Lung (tissue), 12 donors: ENCODE measurements around the gene SIRT2. TPM values are rescaled to one million over a fixed set of nuclear protein-coding genes. Genes with fewer than 3 reads are reported as not detected.

Source experiments
- ATAC-seq: fragments of 200-7000 bp; cut with Tn5 transposase; one replicate; pipeline ENCODE4 v1.9.1; 2020; ENCODE audit warnings: moderate number of reproducible peaks; ENCODE audit not compliant: insufficient read depth, low FRiP score
- DNase-seq, 3 donors: peaks; one replicate each; pipeline ENCODE4 v3.0.0-alpha.2; 2013 to 2017
- H3K27ac ChIP-seq, 2 donors: one replicate each; pipeline ENCODE4 v1.5.1; 2013; ENCODE audit warnings: mild to moderate bottlenecking in 2 of 2, moderate library complexity in 2 of 2, control low read depth in 1 of 2, inconsistent platforms in 1 of 2, low read depth in 1 of 2, low read length in 1 of 2
- H3K27me3 ChIP-seq, 3 donors: one replicate each; pipeline ENCODE4 v1.5.1; 2013; ENCODE audit warnings: low read length in 2 of 3; ENCODE audit not compliant: control insufficient read depth in 3 of 3, insufficient read depth in 3 of 3
- H3K36me3 ChIP-seq, 4 donors: one replicate each; pipeline ENCODE4 v1.5.1; 2013; ENCODE audit warnings: low read length in 4 of 4, mild to moderate bottlenecking in 1 of 4, moderate library complexity in 1 of 4; ENCODE audit not compliant: control insufficient read depth in 4 of 4, insufficient read depth in 4 of 4
- H3K4me1 ChIP-seq, 5 donors: one replicate each; pipeline ENCODE4 v1.5.1; 2013; ENCODE audit warnings: low read length in 5 of 5, mild to moderate bottlenecking in 2 of 5, moderate library complexity in 1 of 5; ENCODE audit not compliant: control insufficient read depth in 5 of 5, insufficient read depth in 5 of 5
- H3K4me3 ChIP-seq: one replicate; pipeline ENCODE4 v1.5.1; 2013; ENCODE audit warnings: mild to moderate bottlenecking, control low read depth, moderate library complexity
- H3K9ac ChIP-seq, 2 donors: one replicate each; pipeline ENCODE4 v1.5.1; 2013; ENCODE audit warnings: low read length in 2 of 2, control low read depth in 1 of 2; ENCODE audit not compliant: insufficient read depth in 1 of 2
- H3K9me3 ChIP-seq, 4 donors: one replicate each; pipeline ENCODE4 v1.5.1; 2013; ENCODE audit warnings: low read length in 3 of 4, mild to moderate bottlenecking in 1 of 4, moderate library complexity in 1 of 4; ENCODE audit not compliant: control insufficient read depth in 4 of 4, insufficient read depth in 3 of 4
- WGBS, 2 donors: extraction: QIAGEN DNeasy Blood & Tissue Kit; methylation state at CpG; one replicate each; pipeline ENCODE4 v1.1.7; 2013; 5-methylcytosine and 5-hydroxymethylcytosine counted together
- polyA plus RNA-seq, 2 donors: library from polyadenylated mRNA; stranded (reverse); fragments of 200-250 nt; gene quantifications; one replicate each; pipeline ENCODE4 v1.2.1, GENCODE V29; 2013
- total RNA-seq, 2 donors: library from RNA; depleted of rRNA in 1 of 2; stranded (reverse); fragments of >200 nt in 1 of 2; gene quantifications; one replicate each; pipeline ENCODE4 v1.2.1, GENCODE V29; 2014 to 2021
- TF ChIP-seq, protein P1 (sequence below): IDR thresholded peaks from 2 replicates; pipeline ENCODE4 v1.5.1; 2012; ENCODE audit warnings: mild to moderate bottlenecking; ENCODE audit errors: control extremely low read depth, extremely low read depth
- donor health status: control.
- donor health status: control.
- donor health status: Bipolar disorder and iron deficiency.
- donor health status: healthy.
- donor health status: DM: yes; HTN: yes; CAD: no.

Gene SIRT2
- total and polyA plus RNA-seq, 4 donors = 35.5 to 54.8 (median 48.5) TPM

- ATAC-seq = no peak
Observed at GRCh38 chr19:38905620-38906019, 6.2 kb upstream of the SIRT2 start.

DNA sequence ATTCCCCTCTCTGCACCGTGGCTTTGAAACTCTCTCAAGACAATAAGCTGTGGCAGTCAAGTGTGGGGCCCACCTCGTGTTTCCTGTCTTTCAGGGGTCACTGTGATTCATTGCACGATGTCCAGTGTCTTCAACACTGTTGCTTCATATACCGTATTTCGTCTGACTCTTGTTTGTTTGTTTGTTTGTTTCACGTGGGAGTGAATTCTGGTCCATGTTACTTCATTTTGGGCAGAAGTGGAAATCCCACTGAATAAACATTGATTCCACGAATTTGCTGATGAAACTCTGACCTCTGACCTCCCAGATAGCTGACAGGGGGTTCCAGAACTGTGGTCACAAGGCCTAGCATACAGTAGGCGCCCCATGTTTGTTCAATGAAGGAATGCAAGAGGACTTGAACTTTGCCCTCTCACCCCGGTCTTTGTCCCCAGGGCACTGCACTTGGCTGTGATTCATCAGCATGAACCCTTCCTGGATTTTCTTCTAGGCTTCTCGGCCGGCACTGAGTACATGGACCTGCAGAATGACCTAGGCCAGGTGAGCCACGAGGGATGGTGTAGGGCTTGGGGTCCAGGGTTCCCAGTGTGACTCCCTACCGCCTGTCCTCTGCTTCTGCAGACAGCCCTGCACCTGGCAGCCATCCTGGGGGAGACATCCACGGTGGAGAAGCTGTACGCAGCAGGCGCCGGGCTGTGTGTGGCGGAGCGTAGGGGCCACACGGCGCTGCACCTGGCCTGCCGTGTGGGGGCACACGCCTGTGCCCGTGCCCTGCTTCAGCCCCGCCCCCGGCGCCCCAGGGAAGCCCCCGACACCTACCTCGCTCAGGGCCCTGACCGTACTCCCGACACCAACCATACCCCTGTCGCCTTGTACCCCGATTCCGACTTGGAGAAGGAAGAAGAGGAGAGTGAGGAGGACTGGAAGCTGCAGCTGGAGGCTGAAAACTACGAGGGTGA lies 5.4 kb upstream of the SIRT2 start:
- Histone ChIP-seq H3K27me3 (no peaks in the 10 kb centered on the region), H3K9me3 (peaks cover 0 to 2% (median 0%) of the 10 kb centered on the region in 4 donors), H3K9ac (no peak overlapping the region), H3K36me3 (peaks cover 0 to 35% (median 2%) of the 10 kb centered on the region in 4 donors), H3K4me1 (peaks cover 0 to 10% (median 0%) of the 10 kb centered on the region in 5 donors), H3K4me3 (no peak overlapping the region), H3K27ac (no peak overlapping the region)
- TF ChIP-seq, protein P1, sequence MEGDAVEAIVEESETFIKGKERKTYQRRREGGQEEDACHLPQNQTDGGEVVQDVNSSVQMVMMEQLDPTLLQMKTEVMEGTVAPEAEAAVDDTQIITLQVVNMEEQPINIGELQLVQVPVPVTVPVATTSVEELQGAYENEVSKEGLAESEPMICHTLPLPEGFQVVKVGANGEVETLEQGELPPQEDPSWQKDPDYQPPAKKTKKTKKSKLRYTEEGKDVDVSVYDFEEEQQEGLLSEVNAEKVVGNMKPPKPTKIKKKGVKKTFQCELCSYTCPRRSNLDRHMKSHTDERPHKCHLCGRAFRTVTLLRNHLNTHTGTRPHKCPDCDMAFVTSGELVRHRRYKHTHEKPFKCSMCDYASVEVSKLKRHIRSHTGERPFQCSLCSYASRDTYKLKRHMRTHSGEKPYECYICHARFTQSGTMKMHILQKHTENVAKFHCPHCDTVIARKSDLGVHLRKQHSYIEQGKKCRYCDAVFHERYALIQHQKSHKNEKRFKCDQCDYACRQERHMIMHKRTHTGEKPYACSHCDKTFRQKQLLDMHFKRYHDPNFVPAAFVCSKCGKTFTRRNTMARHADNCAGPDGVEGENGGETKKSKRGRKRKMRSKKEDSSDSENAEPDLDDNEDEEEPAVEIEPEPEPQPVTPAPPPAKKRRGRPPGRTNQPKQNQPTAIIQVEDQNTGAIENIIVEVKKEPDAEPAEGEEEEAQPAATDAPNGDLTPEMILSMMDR = no peak
- no peak for ATAC-seq
- WGBS, 2 donors = 89 to 91% methylated on average over 35 of the region's 35 CpGs
- no peak for DNase-seq

More at GRCh38 chr19:38905620-38906019, 6.2 kb upstream of the SIRT2 start:
- Histone ChIP-seq H3K27me3 (no peaks in the 10 kb centered on the region), H3K36me3 (peaks cover 0 to 35% (median 2%) of the 10 kb centered on the region in 4 donors), H3K4me1 (peaks cover 0 to 6% (median 0%) of the 10 kb centered on the region in 5 donors), H3K4me3 (no peak overlapping the region), H3K27ac (no peak overlapping the region), H3K9me3 (peaks cover 0 to 2% (median 0%) of the 10 kb centered on the region in 4 donors), H3K9ac (no peak overlapping the region)
- 96 to 97% methylated on average over 4 of the region's 4 CpGs for WGBS, 2 donors
- TF ChIP-seq, protein P1 = no peak
- DNase-seq = no peak

- DNase-seq = no peak
- H3K36me3 ChIP-seq = peaks cover 0 to 14% (median 2%) of the 10 kb centered on the region in 4 donors
- H3K27me3 ChIP-seq = no peaks in the 10 kb centered on the region
- WGBS, 2 donors = 99 to 100% methylated on average over 1 of the region's 1 CpG
- TF ChIP-seq, protein P1 = no peak
- ATAC-seq = no peak
- H3K27ac ChIP-seq = no peak overlapping the region
- H3K4me1 ChIP-seq = peaks cover 0 to 18% (median 9%) of the 10 kb centered on the region in 5 donors
- peaks cover 0 to 2% (median 0%) of the 10 kb centered on the region in 4 donors for H3K9me3 ChIP-seq
- no peak overlapping the region for H3K9ac ChIP-seq
- H3K4me3 ChIP-seq = no peak overlapping the region
Observed at GRCh38 chr19:38901683-38902082, 2.3 kb upstream of the SIRT2 start.
